ENCODE results near the gene PCOLCE2. TPM values are rescaled to one million over a fixed set of nuclear protein-coding genes. Genes with fewer than 3 reads are reported as not detected.

Gene PCOLCE2
- total and polyA plus RNA-seq, 2 of the 8 experiments (the other 6 are each of a cell fraction or from before 2014, with no cell fraction given): 11.1 to 12.6 TPM

GRCh38 chr3:142913432-142913831 lies 24.5 kb upstream of the PCOLCE2 start:
- no peak overlapping the region for H2BK5ac ChIP-seq (ENCODE audit: low read depth, low read length)
- no peaks in the 10 kb centered on the region for H3K79me1 ChIP-seq (ENCODE audit: low read depth, low read length)
- no peak overlapping the region for H2AK5ac ChIP-seq (ENCODE audit: low read depth, low read length)
- no peak overlapping the region for H2BK15ac ChIP-seq (ENCODE audit: low read length)
- H2BK120ac ChIP-seq (replicated peaks; ENCODE audit: low read depth, low read length): no peak overlapping the region
- no peak overlapping the region for H3K4me3 ChIP-seq (ENCODE audit: extremely low read depth in 1 of 4, insufficient read depth in 2 of 4, low read depth in 3 of 4, low read length in 4 of 4)
- no peak overlapping the region for H3K23ac ChIP-seq (ENCODE audit: insufficient read length)
- H3K9me3 ChIP-seq (ENCODE audit: insufficient read depth in 2 of 2, low read depth in 1 of 2, low read length in 1 of 2): no peaks in the 10 kb centered on the region
- H3K4me1 ChIP-seq (replicated peaks in 1 of 4; ENCODE audit: control insufficient read depth in 3 of 4, insufficient read depth in 4 of 4, low read length in 3 of 4): no peaks in the 10 kb centered on the region
- H3K23me2 ChIP-seq (ENCODE audit: low read depth, low read length): no peaks in the 10 kb centered on the region
- FAIRE-seq (no peak), DNase-seq (ENCODE audit: low read depth in 1 of 2, low spot score in 2 of 2) (no peak)
- ChIA-PET CTCF (ENCODE audit: partially characterized antibody) (interaction anchor here (1.2 to 1.6 kb wide), 2 partner anchors 11 to 17 kb away, joined by 3 read pairs; no protein-coding TSS in a partner anchor), POLR2A (ENCODE audit: partially characterized antibody) (interaction anchor here (0.6 kb wide), 1 partner anchor 310 kb away, joined by 3 read pairs; no protein-coding TSS in a partner anchor)
- H3K18ac ChIP-seq (ENCODE audit: extremely low read depth, low read length): no peak overlapping the region
- H3K27ac ChIP-seq (ENCODE audit: low read depth, low read length): no peak overlapping the region
- no peaks in the 10 kb centered on the region for H3K27me3 ChIP-seq (replicated peaks in 1 of 4; ENCODE audit: control insufficient read depth in 3 of 4, extremely low read depth in 1 of 4, insufficient read depth in 3 of 4, low read length in 3 of 4)
- H2BK12ac ChIP-seq (ENCODE audit: low read depth, low read length): no peak overlapping the region
- H4K91ac ChIP-seq (replicated peaks; ENCODE audit: insufficient read length, low read length): no peak overlapping the region
- H2BK20ac ChIP-seq (ENCODE audit: low read length): no peak overlapping the region
- H4K8ac ChIP-seq (ENCODE audit: extremely low read depth, insufficient read depth, low read length): no peak overlapping the region
- no peak overlapping the region for H2AFZ ChIP-seq (ENCODE audit: low read length)
- H3K36me3 ChIP-seq (ENCODE audit: control insufficient read depth in 2 of 4, insufficient read depth in 4 of 4, low read length in 3 of 4): no peaks in the 10 kb centered on the region
- H3K9ac ChIP-seq (replicated peaks in 1 of 4; ENCODE audit: extremely low read depth in 1 of 4, low read depth in 3 of 4, low read length in 3 of 4): no peak overlapping the region
- H3K79me2 ChIP-seq (ENCODE audit: control insufficient read depth in 1 of 2, insufficient read depth in 2 of 2, low read length in 2 of 2): no peaks in the 10 kb centered on the region
- H3K14ac ChIP-seq (ENCODE audit: insufficient read length): no peak overlapping the region
- no peak overlapping the region for H4K5ac ChIP-seq (ENCODE audit: insufficient read length, low read depth, low read length)
- 94% methylated on average over 1 of the region's 1 CpG; no CpG with 5 or more reads in 1 of the 2 experiments for WGBS, 2 experiments (ENCODE audit: extremely low coverage in 1 of 2, insufficient coverage in 1 of 2, insufficient read length in 1 of 2, insufficient replicate concordance in 2 of 2, low coverage in 1 of 2, low lambda C conversion rate in 2 of 2, missing lambda C conversion rate in 1 of 2)
- no peaks in the 10 kb centered on the region for H4K20me1 ChIP-seq (replicated peaks in 1 of 2; ENCODE audit: control insufficient read depth in 1 of 2, insufficient read depth in 2 of 2, low read length in 2 of 2)
- H3K4me2 ChIP-seq (ENCODE audit: insufficient read depth in 1 of 2, low read depth in 2 of 2, low read length in 2 of 2): no peak overlapping the region
- H3K4ac ChIP-seq (replicated peaks; ENCODE audit: insufficient read length, low read depth, low read length): no peak overlapping the region
- no peak overlapping the region for H3K56ac ChIP-seq (replicated peaks; ENCODE audit: insufficient read length, low read depth, low read length)
- TF ChIP-seq BRCA1 (IDR thresholded peaks at IDR 0.05; ENCODE audit: low read depth, low read length): no peak
- no peak for TF ChIP-seq TAF7 (optimal IDR thresholded peaks at IDR 0.05; ENCODE audit: borderline replicate concordance, low read depth, low read length)
- TF ChIP-seq ZNF274 (IDR thresholded peaks at IDR 0.05; ENCODE audit: borderline replicate concordance, extremely low read depth, low read length): no peak
- TF ChIP-seq, protein P1, sequence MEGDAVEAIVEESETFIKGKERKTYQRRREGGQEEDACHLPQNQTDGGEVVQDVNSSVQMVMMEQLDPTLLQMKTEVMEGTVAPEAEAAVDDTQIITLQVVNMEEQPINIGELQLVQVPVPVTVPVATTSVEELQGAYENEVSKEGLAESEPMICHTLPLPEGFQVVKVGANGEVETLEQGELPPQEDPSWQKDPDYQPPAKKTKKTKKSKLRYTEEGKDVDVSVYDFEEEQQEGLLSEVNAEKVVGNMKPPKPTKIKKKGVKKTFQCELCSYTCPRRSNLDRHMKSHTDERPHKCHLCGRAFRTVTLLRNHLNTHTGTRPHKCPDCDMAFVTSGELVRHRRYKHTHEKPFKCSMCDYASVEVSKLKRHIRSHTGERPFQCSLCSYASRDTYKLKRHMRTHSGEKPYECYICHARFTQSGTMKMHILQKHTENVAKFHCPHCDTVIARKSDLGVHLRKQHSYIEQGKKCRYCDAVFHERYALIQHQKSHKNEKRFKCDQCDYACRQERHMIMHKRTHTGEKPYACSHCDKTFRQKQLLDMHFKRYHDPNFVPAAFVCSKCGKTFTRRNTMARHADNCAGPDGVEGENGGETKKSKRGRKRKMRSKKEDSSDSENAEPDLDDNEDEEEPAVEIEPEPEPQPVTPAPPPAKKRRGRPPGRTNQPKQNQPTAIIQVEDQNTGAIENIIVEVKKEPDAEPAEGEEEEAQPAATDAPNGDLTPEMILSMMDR (IDR thresholded peaks at IDR 0.05; ENCODE audit: control extremely low read depth in 1 of 3, insufficient read depth in 1 of 3, low read depth in 1 of 3, low read length in 3 of 3): no peak
- TF ChIP-seq BCL11A (IDR thresholded peaks at IDR 0.05; ENCODE audit: low read depth in 2 of 2, low read length in 2 of 2): no peak
- TF ChIP-seq SP1 (IDR thresholded peaks at IDR 0.05; ENCODE audit: low read depth, low read length): no peak
- TF ChIP-seq MAX (IDR thresholded peaks at IDR 0.05): no peak
- TF ChIP-seq RFX5 (IDR thresholded peaks at IDR 0.05; ENCODE audit: borderline replicate concordance, low read depth, low read length): no peak
- no peak for TF ChIP-seq EGR1 (IDR thresholded peaks at IDR 0.05; ENCODE audit: borderline replicate concordance, low read depth, low read length)
- no peak for TF ChIP-seq SIX5 (IDR thresholded peaks at IDR 0.05; ENCODE audit: low read depth, low read length)
- TF ChIP-seq TEAD4 (IDR thresholded peaks at IDR 0.05; ENCODE audit: low read depth, low read length): no peak
- no peak for TF ChIP-seq CEBPB (IDR thresholded peaks at IDR 0.05; ENCODE audit: low read depth, low read length)
- no peak for TF ChIP-seq NRF1 (IDR thresholded peaks at IDR 0.05; ENCODE audit: low read depth, low read length)

Measured in H1 (cell line).